Activated CD4-positive, CD25-positive, alpha-beta regulatory T cell treated with anti-CD3 and anti-CD28 coated beads, Interleukin-2, amount 50 U/mL, for 72 hours (primary cell): ENCODE measurements around the gene UBAC2.

ENCODE experiments used
- DNase-seq: peaks from one replicate; pipeline ENCODE4 v3.0.0; 2021

Gene UBAC2

GRCh38 chr13:99421758-99422585 lies 221.3 kb downstream of the UBAC2 start:
- peak; percentile 29 for DNase-seq

GRCh38 chr13:99422586-99423220 lies 222.0 kb downstream of the UBAC2 start:
- peak; percentile 17 for DNase-seq

- peak; percentile 61 for DNase-seq
Measured at GRCh38 chr13:99425485-99426341, 225.1 kb downstream of the UBAC2 start.

GRCh38 chr13:99426426-99426825 lies 225.8 kb downstream of the UBAC2 start:
- DNase-seq: no peak

GRCh38 chr13:99429670-99430069 lies 229.0 kb downstream of the UBAC2 start:
- no peak for DNase-seq

- DNase-seq: no peak
Measured at GRCh38 chr13:99431927-99432608, 231.4 kb downstream of the UBAC2 start.

- peak; percentile 73 for DNase-seq
Measured at GRCh38 chr13:99432609-99433542, 232.2 kb downstream of the UBAC2 start.

- no peak for DNase-seq
Measured at GRCh38 chr13:99433543-99434075, 233.0 kb downstream of the UBAC2 start.

GRCh38 chr13:99434258-99434788 lies 233.7 kb downstream of the UBAC2 start:
- peak; percentile 72 for DNase-seq

- no peak for DNase-seq
Measured at GRCh38 chr13:99435116-99435515, 234.5 kb downstream of the UBAC2 start.

- DNase-seq: no peak
Measured at GRCh38 chr13:99435998-99436397, 235.3 kb downstream of the UBAC2 start.
